Measurements from ENCODE around the gene LRFN2. TPM values are rescaled to one million over a fixed set of nuclear protein-coding genes. Genes with fewer than 3 reads are reported as not detected.

Gene LRFN2
- total RNA-seq, 2 donors from 2014 or later = 0.29 to 0.50 TPM

DNA sequence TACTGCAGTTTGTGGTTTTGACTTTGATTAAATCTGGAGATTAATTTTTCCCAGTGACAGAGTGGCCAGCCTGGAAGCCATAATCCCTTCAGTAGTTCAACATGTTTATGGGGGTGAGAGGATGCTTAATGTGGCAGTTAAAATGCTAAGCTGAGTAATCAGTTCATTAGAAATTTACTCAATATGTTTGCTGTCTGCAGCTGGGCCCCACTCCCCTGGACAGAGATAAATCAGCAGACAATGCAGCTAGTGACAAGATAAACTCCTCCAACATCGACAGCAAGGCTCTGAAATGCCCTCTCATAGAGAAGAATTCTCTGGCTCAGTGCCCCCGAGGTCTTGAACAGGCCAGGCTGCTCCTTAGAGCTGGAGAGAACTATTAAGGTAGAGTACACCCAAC lies 101.9 kb downstream of the LRFN2 start:
- H3K9me3 Mint-ChIP-seq = no peaks in the 10 kb centered on the region
- no peak overlapping the region for H3K4me3 Mint-ChIP-seq
- no peak overlapping the region for H3K27ac Mint-ChIP-seq
- H3K36me3 Mint-ChIP-seq = no peaks in the 10 kb centered on the region
- peaks cover 4 to 7% of the 10 kb centered on the region in 2 donors for H3K4me1 Mint-ChIP-seq (ENCODE audit: low read depth in 2 of 2)
- peaks cover 0 to 11% of the 10 kb centered on the region in 2 donors for H3K27me3 Mint-ChIP-seq
- ATAC-seq (no peak), DNase-seq (ENCODE audit: low spot score) (no peak)

DNA sequence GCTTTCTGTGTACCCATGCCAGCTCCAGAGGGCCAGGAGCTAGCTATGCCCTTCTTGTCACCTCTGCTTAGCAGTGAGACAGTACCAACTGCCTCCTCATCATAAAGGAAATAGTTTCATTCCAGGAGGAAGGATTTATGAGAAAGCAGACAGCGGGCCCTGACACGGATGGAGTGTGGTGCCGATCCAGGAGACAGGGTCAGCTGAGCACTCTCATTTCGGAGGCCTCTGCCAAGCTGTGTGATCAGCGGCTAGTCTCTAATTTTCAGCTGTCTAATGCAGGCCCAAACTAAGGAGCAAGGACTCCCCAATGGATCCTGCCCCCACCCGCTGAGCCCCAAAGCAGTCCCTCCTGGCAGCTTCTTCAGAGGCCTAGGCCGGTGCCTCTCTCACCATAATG lies 103.1 kb downstream of the LRFN2 start:
- no peak overlapping the region for H3K4me3 Mint-ChIP-seq
- DNase-seq (ENCODE audit: low spot score) (no peak), ATAC-seq (no peak)
- H3K27ac Mint-ChIP-seq = no peak overlapping the region
- H3K4me1 Mint-ChIP-seq (ENCODE audit: low read depth in 2 of 2) = peaks cover 5 to 10% of the 10 kb centered on the region in 2 donors
- no peaks in the 10 kb centered on the region for H3K36me3 Mint-ChIP-seq
- H3K27me3 Mint-ChIP-seq = peaks cover 0 to 9% of the 10 kb centered on the region in 2 donors
- H3K9me3 Mint-ChIP-seq = no peaks in the 10 kb centered on the region

DNA sequence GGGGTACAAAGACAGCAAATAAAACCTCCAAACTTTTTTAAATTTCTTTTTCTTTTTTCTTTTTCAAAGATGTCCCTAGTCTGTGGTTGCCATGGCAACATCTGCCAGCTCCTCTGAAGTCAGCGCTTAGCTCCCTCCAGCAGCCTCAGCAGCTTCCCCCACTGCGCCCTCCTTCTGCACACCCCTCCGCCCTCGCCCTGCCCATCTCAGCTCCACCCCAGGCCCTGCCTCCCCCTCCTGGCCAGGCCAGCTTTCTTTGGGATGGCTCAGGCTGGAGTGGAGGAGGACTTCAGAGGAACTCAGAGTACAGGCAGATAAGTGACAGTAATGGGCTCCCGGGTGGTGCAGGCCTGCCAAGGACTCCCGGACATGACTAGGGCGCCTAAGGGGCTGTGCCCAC lies 104.6 kb downstream of the LRFN2 start:
- DNase-seq (ENCODE audit: low spot score) = no peak
- peaks cover 0 to 2% of the 10 kb centered on the region in 2 donors for H3K27me3 Mint-ChIP-seq
- peaks cover 21 to 25% of the 10 kb centered on the region in 2 donors for H3K4me1 Mint-ChIP-seq (ENCODE audit: low read depth in 2 of 2)
- H3K4me3 Mint-ChIP-seq = no peak overlapping the region
- ATAC-seq = no peak
- no peaks in the 10 kb centered on the region for H3K36me3 Mint-ChIP-seq
- H3K27ac Mint-ChIP-seq = peak overlapping the region in 1 of 2 donors; percentile 26
- H3K9me3 Mint-ChIP-seq = no peaks in the 10 kb centered on the region

DNA sequence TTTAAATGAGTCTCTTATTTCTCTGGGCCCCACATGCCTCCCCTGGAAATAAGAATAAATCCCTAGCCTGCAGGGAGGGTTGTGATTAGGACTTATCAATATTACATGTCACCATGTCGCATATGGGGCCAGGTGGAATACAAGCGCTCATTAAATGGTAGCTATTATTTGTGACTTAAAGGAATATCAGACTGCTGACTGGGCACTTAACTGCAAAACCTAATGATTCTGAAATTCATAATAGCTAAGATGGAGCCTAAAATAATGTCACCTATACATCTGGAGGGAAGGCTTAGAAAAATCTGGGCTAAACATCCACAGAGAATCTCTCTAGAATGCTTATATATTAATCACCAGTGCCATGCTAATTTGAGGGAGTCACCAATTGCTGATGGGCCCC lies 106.5 kb downstream of the LRFN2 start:
- no peaks in the 10 kb centered on the region for H3K9me3 Mint-ChIP-seq
- no peak overlapping the region for H3K4me3 Mint-ChIP-seq
- ATAC-seq (no peak), DNase-seq (ENCODE audit: low spot score) (no peak)
- H3K36me3 Mint-ChIP-seq = no peaks in the 10 kb centered on the region
- peaks cover 29 to 38% of the 10 kb centered on the region in 2 donors for H3K4me1 Mint-ChIP-seq (ENCODE audit: low read depth in 2 of 2)
- H3K27ac Mint-ChIP-seq = no peak overlapping the region
- H3K27me3 Mint-ChIP-seq = peaks cover 0 to 2% of the 10 kb centered on the region in 2 donors

DNA sequence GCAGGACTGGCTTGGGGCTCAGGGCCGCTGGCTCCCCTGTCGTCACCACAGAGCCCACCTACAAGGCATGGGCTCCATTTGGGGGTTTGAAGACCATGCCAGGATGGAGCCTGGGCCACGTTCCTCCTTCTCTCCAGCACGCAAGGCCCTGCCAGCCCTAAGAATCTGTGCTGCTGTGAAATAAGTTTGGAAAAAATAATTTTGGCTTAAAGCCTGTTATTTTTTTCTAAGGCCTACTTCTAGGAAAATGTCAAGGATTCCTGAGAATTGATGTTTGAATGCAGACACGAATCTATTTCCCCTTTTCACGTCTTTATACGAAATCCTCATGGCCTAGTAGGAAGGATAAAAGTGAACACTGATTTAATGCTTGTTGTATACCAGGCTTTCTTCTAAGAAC lies 107.5 kb downstream of the LRFN2 start:
- H3K27me3 Mint-ChIP-seq = peaks cover 0 to 2% of the 10 kb centered on the region in 2 donors
- H3K27ac Mint-ChIP-seq = no peak overlapping the region
- no peaks in the 10 kb centered on the region for H3K36me3 Mint-ChIP-seq
- H3K9me3 Mint-ChIP-seq = no peaks in the 10 kb centered on the region
- no peak for ATAC-seq
- no peak overlapping the region for H3K4me3 Mint-ChIP-seq
- peaks cover 34 to 38% of the 10 kb centered on the region in 2 donors for H3K4me1 Mint-ChIP-seq (ENCODE audit: low read depth in 2 of 2)
- no peak for DNase-seq (ENCODE audit: low spot score)

DNA sequence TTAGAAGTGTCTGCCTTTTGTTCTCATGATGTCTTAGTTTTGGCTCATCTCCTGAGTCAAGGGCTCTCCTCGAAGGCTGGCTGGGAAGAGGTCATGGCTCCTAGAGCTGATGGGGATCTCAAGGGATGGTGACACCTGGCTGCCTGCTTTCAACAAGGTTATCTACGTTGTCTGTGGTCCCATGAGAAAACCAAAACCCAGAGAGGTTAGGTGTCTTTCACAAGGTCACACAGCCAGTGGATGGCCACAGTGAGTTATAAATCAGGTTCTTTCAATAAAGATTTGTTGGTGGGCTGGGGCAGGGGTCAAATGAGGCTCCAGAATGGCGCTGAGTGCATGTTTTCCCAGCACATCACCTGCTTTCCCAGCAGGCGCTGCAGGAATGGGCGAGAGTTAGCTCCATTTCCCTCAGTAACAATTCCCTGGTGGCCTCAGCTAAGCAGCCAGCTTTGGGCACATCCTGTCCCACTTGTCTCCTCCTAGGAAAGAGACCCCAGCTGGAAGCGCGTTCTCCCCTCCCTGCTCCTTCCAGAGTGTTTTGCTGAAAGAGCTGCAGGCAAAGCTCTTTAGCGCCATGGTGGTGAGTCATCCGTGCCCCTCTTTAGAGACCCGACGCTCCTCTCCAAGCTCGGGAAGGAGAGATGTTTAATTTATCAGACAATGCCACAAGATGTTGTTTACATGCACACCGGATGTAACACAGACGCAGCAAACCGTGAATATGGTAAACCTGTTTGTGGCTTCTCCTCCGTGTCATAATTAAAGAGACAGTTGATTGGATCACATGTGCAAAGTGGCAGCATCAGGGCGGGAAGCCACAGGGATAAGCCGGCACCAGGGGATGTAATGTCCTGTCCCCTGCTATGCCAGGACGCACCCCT lies 109.7 kb downstream of the LRFN2 start:
- Mint-ChIP-seq H3K27me3 (no peaks in the 10 kb centered on the region), H3K9me3 (no peaks in the 10 kb centered on the region), H3K27ac (peak overlapping the region; percentile 55 to 63), H3K4me1 (ENCODE audit: low read depth in 2 of 2) (peaks cover 31 to 33% of the 10 kb centered on the region in 2 donors), H3K36me3 (no peaks in the 10 kb centered on the region), H3K4me3 (peak overlapping the region; percentile 45)
- ATAC-seq (peak; percentile 64 to 76), DNase-seq (ENCODE audit: low spot score) (no peak)

DNA sequence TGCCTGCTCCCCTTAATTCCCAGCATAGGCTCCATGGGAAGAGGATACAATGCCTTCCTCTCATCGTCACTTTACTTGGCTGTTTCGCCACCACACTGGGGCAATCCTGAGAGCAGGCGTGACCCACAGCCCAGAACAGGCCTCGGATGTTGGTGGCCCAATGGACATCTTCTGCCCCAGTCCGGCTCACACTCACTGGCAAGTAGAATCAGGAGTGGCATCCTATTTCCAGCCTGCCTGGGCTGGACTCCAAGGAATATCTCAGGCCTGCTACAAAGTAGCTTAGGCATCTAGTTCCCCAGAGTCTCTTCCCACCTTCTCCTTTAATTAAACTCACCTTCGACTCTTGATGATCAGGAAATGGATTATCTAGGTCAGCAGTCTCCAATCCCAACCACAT lies 110.5 kb downstream of the LRFN2 start:
- DNase-seq (ENCODE audit: low spot score) (no peak), ATAC-seq (no peak)
- Mint-ChIP-seq H3K27me3 (no peaks in the 10 kb centered on the region), H3K9me3 (no peaks in the 10 kb centered on the region), H3K4me3 (no peak overlapping the region), H3K27ac (no peak overlapping the region), H3K36me3 (no peaks in the 10 kb centered on the region), H3K4me1 (ENCODE audit: low read depth in 2 of 2) (peaks cover 31 to 33% of the 10 kb centered on the region in 2 donors)

DNA sequence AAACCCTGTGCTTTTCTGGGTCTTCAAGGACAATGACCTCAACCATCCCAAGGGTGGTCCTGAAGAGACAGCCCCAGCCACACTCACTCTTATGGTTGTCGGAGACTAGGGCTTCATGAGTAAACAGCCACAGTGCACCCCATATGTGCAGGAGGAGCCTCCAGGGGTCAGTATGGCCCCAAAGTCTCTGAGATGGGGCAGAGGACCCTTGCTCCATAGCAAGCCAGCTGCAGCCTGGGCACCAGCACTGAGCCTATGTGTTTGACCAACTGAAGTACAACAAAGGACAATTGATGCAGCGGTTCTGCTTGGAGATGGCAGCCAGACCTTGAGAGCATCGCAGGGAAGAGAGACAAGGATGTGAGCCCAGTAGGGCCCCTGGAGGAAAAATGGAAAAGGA lies 112.2 kb downstream of the LRFN2 start:
- no peaks in the 10 kb centered on the region for H3K9me3 Mint-ChIP-seq
- peaks cover 31 to 33% of the 10 kb centered on the region in 2 donors for H3K4me1 Mint-ChIP-seq (ENCODE audit: low read depth in 2 of 2)
- no peaks in the 10 kb centered on the region for H3K36me3 Mint-ChIP-seq
- no peaks in the 10 kb centered on the region for H3K27me3 Mint-ChIP-seq
- DNase-seq (ENCODE audit: low spot score) (no peak), ATAC-seq (peak in 1 of 2 donors; percentile 2)
- peak overlapping the region in 1 of 2 donors; percentile 40 for H3K27ac Mint-ChIP-seq
- no peak overlapping the region for H3K4me3 Mint-ChIP-seq

DNA sequence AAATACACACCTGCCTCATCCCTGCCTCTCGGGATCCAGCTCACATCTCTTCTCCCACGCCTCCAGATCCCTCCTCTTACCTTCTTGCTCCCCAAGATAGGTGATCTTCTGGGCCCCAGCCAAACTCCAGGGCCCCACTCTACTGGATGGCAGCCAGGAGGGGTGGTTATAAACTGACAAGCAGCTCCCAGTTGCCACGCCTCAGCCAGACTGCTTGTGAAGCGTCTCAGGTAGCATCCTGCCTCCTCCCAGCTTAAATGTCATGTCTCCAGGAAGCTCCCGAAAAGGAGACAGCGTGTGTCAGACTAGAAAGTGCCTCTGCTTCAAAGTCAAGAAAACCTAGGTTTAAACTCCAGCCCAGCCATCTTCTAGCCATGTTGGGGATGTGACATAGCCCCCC lies 114.1 kb downstream of the LRFN2 start:
- H3K4me1 Mint-ChIP-seq (ENCODE audit: low read depth in 2 of 2) = peaks cover 18 to 21% of the 10 kb centered on the region in 2 donors
- no peak overlapping the region for H3K4me3 Mint-ChIP-seq
- DNase-seq (ENCODE audit: low spot score) = no peak
- no peak overlapping the region for H3K27ac Mint-ChIP-seq
- no peaks in the 10 kb centered on the region for H3K36me3 Mint-ChIP-seq
- ATAC-seq = no peak
- no peaks in the 10 kb centered on the region for H3K9me3 Mint-ChIP-seq
- H3K27me3 Mint-ChIP-seq = no peaks in the 10 kb centered on the region

DNA sequence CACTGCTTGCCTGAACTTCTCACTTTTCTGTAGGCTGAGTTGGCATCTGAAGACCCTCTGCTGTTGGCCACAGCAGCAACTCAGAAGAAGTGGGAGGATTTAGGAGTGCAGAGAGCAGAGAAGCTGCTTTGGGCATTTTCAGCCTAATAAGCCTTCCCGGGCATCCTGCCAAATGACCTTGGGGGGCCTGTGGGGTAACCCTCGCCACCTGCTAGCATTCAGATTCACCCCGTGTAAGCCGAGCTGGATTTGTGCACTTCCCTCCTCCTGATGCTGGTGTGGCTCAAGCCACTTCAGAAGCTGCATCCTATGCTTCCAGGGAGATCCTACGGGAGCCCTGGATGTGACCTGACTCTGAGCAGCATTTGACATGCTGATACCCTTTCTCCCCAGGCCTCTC lies 114.8 kb downstream of the LRFN2 start:
- peaks cover 11 to 15% of the 10 kb centered on the region in 2 donors for H3K4me1 Mint-ChIP-seq (ENCODE audit: low read depth in 2 of 2)
- no peak for DNase-seq (ENCODE audit: low spot score)
- no peaks in the 10 kb centered on the region for H3K9me3 Mint-ChIP-seq
- H3K36me3 Mint-ChIP-seq = no peaks in the 10 kb centered on the region
- no peaks in the 10 kb centered on the region for H3K27me3 Mint-ChIP-seq
- H3K4me3 Mint-ChIP-seq = no peak overlapping the region
- H3K27ac Mint-ChIP-seq = no peak overlapping the region
- ATAC-seq = no peak

DNA sequence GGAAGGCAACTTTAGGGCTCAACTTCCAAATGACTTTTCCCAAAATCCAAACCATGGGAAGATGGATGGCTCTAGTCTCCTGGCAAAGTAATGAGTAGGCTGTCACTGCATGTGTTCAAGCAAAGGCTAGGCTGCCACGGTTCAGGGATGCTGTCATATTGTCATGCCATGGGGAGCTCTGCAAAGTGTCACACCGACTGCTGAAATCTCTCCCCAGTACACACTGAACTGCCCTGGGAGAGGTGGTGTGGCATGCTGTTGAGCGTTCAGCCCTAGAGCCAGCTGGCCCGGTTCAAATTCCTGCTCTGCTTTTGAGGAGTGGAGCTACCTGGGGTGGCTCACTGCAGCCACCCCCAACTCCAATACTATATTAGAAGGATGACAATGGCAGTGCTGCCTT lies 115.9 kb downstream of the LRFN2 start:
- H3K27me3 Mint-ChIP-seq = no peaks in the 10 kb centered on the region
- no peak for DNase-seq (ENCODE audit: low spot score)
- no peaks in the 10 kb centered on the region for H3K9me3 Mint-ChIP-seq
- no peak overlapping the region for H3K27ac Mint-ChIP-seq
- H3K4me3 Mint-ChIP-seq = no peak overlapping the region
- H3K4me1 Mint-ChIP-seq (ENCODE audit: low read depth in 2 of 2) = peaks cover under 1 to 8% of the 10 kb centered on the region in 2 donors
- no peak for ATAC-seq
- no peaks in the 10 kb centered on the region for H3K36me3 Mint-ChIP-seq

DNA sequence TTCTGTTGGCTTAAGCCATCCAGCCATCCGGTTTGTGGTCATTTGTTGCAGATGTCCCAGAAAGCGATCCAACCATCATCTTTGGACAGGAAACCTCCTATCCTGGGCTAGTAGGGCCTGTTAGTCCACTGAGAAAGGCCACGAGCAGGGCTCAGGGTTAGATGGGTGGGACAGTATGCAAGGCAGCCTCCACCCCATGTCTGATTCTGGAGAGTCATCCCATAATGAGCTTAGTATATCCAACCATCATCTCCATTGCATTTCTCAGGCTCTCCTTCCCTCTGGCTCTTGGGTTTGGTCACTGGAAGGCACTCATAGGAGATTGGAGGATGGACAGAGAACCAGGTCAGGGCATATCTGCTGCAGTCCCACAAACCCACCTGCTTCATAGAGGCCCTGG lies 117.8 kb downstream of the LRFN2 start:
- Mint-ChIP-seq H3K4me3 (no peak overlapping the region), H3K36me3 (no peaks in the 10 kb centered on the region), H3K9me3 (no peaks in the 10 kb centered on the region), H3K27ac (no peak overlapping the region), H3K27me3 (peaks cover 0 to 4% of the 10 kb centered on the region in 2 donors), H3K4me1 (ENCODE audit: low read depth in 2 of 2) (no peaks in the 10 kb centered on the region)
- no peak for DNase-seq (ENCODE audit: low spot score)
- peak in 1 of 2 donors; percentile 12 for ATAC-seq

DNA sequence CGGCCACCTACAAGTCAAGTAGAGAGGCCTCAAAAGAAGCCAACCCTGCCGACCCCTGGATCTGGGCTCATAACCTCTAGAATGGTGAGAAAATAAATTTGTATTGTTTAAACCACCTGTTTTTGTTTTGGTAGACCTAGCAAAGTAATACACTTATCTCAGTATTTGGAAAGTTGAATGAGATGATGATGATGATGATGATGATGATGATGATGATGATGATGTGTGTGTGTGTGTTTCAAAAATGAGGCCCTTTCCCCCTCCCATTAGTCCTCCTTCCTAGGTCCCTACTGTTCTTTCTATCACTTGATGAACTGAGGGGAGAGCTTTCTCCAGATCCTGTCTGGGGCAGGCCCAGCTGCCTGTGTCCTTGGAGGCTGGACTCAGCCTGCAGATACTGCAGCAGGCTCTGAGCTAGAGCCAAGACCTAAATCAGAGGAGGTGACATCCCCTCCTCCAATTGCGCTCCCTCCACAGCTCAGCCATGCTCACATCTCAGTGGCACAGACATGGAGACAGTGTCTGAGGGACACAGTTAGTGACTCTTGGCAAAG lies 120.1 kb downstream of the LRFN2 start:
- Mint-ChIP-seq H3K27ac (no peak overlapping the region), H3K4me1 (ENCODE audit: low read depth in 2 of 2) (peaks cover 0 to 5% of the 10 kb centered on the region in 2 donors), H3K4me3 (no peak overlapping the region), H3K36me3 (no peaks in the 10 kb centered on the region), H3K27me3 (peaks cover 0 to 7% of the 10 kb centered on the region in 2 donors), H3K9me3 (no peaks in the 10 kb centered on the region)
- ATAC-seq (no peak), DNase-seq (ENCODE audit: low spot score) (no peak)

DNA sequence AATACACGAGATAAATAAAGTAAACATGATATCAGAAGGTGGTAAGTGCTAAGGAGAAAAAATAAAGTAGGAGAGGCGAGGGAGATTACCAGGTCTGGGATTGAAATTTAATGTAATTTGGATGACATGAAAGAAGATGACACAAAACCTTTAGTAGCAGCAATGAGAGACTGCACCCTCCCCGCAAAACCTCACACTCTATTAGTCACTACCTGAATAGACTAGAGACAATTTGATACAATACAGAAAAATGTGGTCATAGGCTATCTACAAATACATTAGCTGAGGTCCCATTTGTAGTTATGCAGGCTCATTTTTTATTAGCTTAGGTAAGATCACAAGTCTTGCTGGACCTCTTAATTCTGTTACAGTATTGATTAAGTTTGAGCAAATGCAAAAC lies 125.5 kb downstream of the LRFN2 start:
- H3K27ac Mint-ChIP-seq = no peak overlapping the region
- H3K36me3 Mint-ChIP-seq = no peaks in the 10 kb centered on the region
- no peak overlapping the region for H3K4me3 Mint-ChIP-seq
- H3K27me3 Mint-ChIP-seq = peaks cover 0 to 7% of the 10 kb centered on the region in 2 donors
- H3K9me3 Mint-ChIP-seq = no peaks in the 10 kb centered on the region
- no peak for DNase-seq (ENCODE audit: low spot score)
- peak in 1 of 2 donors; percentile 48 for ATAC-seq
- peaks cover 7 to 20% of the 10 kb centered on the region in 2 donors for H3K4me1 Mint-ChIP-seq (ENCODE audit: low read depth in 2 of 2)

Data from natural killer cell treated with Interleukin-12 subunit alpha and Interleukin-12 subunit beta and Interleukin-15 and Interleukin-18, amount 100 ng/mL, for 72 hours (primary cell).